Measurements from ENCODE around the gene BICC1. TPM values are rescaled to one million over a fixed set of nuclear protein-coding genes. Genes with fewer than 3 reads are reported as not detected.

Gene BICC1
- total RNA-seq, 1 experiment from 2014 or later: not detected

GRCh38 chr10:58660575-58661255, 148.0 kb downstream of the BICC1 start:
- Histone ChIP-seq H3K9me2 (ENCODE audit: insufficient read depth) (no peaks in the 10 kb centered on the region), H3K79me2 (ENCODE audit: insufficient read depth, low read length) (no peaks in the 10 kb centered on the region), H3K9me3 (ENCODE audit: control insufficient read depth in 1 of 2, insufficient read depth in 1 of 2, low read depth in 1 of 2, low read length in 2 of 2) (peaks cover 0 to 9% of the 10 kb centered on the region in 2 experiments; a peak in 1 of 4 replicates), H4K20me1 (ENCODE audit: insufficient read depth) (no peaks in the 10 kb centered on the region), H3K27ac (ENCODE audit: low read depth, low read length) (no peak overlapping the region), H3K9ac (ENCODE audit: low read length) (no peak overlapping the region), H3K27me3 (ENCODE audit: insufficient read depth, low read length) (no peaks in the 10 kb centered on the region), H3K4me3 (replicated peaks in 1 of 2; ENCODE audit: low read depth in 1 of 2, low read length in 2 of 2) (no peak overlapping the region), H3K4me2 (ENCODE audit: low read length) (no peak overlapping the region), H3K4me1 (ENCODE audit: control insufficient read depth in 1 of 2, insufficient read depth in 2 of 2, low read length in 2 of 2) (no peaks in the 10 kb centered on the region), H3K36me3 (ENCODE audit: control insufficient read depth in 1 of 2, insufficient read depth in 2 of 2, low read length in 2 of 2) (no peaks in the 10 kb centered on the region), H2AFZ (ENCODE audit: low read depth, low read length, poor library complexity, severe bottlenecking) (no peak overlapping the region)
- POLR2A ChIA-PET: no interaction called here
- CTCF ChIA-PET: no interaction called here
- no peak for ATAC-seq
- DNase-seq (ENCODE audit: low read depth, low spot score): no peak
- TF ChIP-seq MAX (IDR thresholded peaks at IDR 0.05) (no peak), CEBPB (IDR thresholded peaks at IDR 0.05; ENCODE audit: low read depth) (no peak)
- BruUV-seq (replicated peaks): no TSS peak
- intact Hi-C loops (cut with micrococcal nuclease): no loop called here
- RAD21 ChIA-PET (ENCODE audit: low non-redundant PET in 1 of 2, low total read pairs in 2 of 2, uncharacterized antibody in 2 of 2, unreplicated experiment in 2 of 2): no interaction called here

DNA sequence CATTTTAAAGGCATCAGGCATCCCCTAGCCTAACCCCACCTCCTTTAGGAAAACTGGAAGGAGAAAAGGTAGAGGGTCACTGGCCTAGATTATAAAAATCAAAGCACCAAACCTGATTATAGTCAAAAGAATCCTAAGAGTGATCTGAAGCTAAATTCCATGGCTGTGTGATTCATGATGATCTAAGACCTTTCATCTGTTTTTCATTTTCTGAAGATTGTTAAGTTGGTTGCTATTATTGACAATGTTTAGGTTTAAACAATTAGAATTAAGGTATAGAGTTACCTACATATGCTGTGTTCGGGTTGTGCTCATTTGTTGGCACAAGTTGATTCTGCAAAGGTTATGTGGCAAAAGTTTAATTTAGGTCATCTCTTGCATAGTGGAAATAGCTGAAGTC, 148.7 kb downstream of the BICC1 start:
- H3K4me1 ChIP-seq (ENCODE audit: control insufficient read depth in 1 of 2, insufficient read depth in 2 of 2, low read length in 2 of 2): no peaks in the 10 kb centered on the region
- peaks cover 0 to 9% of the 10 kb centered on the region in 2 experiments; a peak in 1 of 4 replicates for H3K9me3 ChIP-seq (ENCODE audit: control insufficient read depth in 1 of 2, insufficient read depth in 1 of 2, low read depth in 1 of 2, low read length in 2 of 2)
- ATAC-seq (no peak), DNase-seq (ENCODE audit: low read depth, low spot score) (no peak)
- no peaks in the 10 kb centered on the region for H3K79me2 ChIP-seq (ENCODE audit: insufficient read depth, low read length)
- no TSS peak for BruUV-seq (replicated peaks)
- H3K36me3 ChIP-seq (ENCODE audit: control insufficient read depth in 1 of 2, insufficient read depth in 2 of 2, low read length in 2 of 2): no peaks in the 10 kb centered on the region
- H3K27me3 ChIP-seq (ENCODE audit: insufficient read depth, low read length): no peaks in the 10 kb centered on the region
- no peak overlapping the region for H3K9ac ChIP-seq (ENCODE audit: low read length)
- no peaks in the 10 kb centered on the region for H3K9me2 ChIP-seq (ENCODE audit: insufficient read depth)
- CTCF ChIA-PET: no interaction called here
- no peak overlapping the region for H2AFZ ChIP-seq (ENCODE audit: low read depth, low read length, poor library complexity, severe bottlenecking)
- no peak overlapping the region for H3K4me2 ChIP-seq (ENCODE audit: low read length)
- RAD21 ChIA-PET (ENCODE audit: low non-redundant PET in 1 of 2, low total read pairs in 2 of 2, uncharacterized antibody in 2 of 2, unreplicated experiment in 2 of 2): no interaction called here
- H3K27ac ChIP-seq (ENCODE audit: low read depth, low read length): no peak overlapping the region
- H3K4me3 ChIP-seq (replicated peaks in 1 of 2; ENCODE audit: low read depth in 1 of 2, low read length in 2 of 2): no peak overlapping the region
- POLR2A ChIA-PET: no interaction called here
- H4K20me1 ChIP-seq (ENCODE audit: insufficient read depth): no peaks in the 10 kb centered on the region
- intact Hi-C loops (cut with micrococcal nuclease): no loop called here
- TF ChIP-seq SP1 (IDR thresholded peaks at IDR 0.05; ENCODE audit: low read depth) (no peak), EGR1 (IDR thresholded peaks at IDR 0.05; ENCODE audit: low read depth) (no peak), CEBPB (IDR thresholded peaks at IDR 0.05; ENCODE audit: low read depth) (no peak), CTCF (IDR thresholded peaks at IDR 0.05 in 2 of 3, conservative IDR thresholded peaks at IDR 0.05 in 1 of 3; ENCODE audit: borderline replicate concordance in 1 of 3, insufficient read depth in 1 of 3, low read depth in 2 of 3, low read length in 2 of 3) (no peak), YY1 (IDR thresholded peaks at IDR 0.05; ENCODE audit: extremely low read depth, insufficient replicate concordance, low read depth, low read length) (no peak), POLR2AphosphoS5 (IDR thresholded peaks at IDR 0.05; ENCODE audit: low read depth, low read length) (no peak), MAX (IDR thresholded peaks at IDR 0.05) (no peak), EZH2phosphoT487 (IDR thresholded peaks at IDR 0.05; ENCODE audit: borderline replicate concordance) (no peak)
- TF ChIP-seq, protein P1, sequence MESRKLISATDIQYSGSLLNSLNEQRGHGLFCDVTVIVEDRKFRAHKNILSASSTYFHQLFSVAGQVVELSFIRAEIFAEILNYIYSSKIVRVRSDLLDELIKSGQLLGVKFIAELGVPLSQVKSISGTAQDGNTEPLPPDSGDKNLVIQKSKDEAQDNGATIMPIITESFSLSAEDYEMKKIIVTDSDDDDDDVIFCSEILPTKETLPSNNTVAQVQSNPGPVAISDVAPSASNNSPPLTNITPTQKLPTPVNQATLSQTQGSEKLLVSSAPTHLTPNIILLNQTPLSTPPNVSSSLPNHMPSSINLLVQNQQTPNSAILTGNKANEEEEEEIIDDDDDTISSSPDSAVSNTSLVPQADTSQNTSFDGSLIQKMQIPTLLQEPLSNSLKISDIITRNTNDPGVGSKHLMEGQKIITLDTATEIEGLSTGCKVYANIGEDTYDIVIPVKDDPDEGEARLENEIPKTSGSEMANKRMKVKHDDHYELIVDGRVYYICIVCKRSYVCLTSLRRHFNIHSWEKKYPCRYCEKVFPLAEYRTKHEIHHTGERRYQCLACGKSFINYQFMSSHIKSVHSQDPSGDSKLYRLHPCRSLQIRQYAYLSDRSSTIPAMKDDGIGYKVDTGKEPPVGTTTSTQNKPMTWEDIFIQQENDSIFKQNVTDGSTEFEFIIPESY (IDR thresholded peaks at IDR 0.05; ENCODE audit: extremely low read depth, insufficient replicate concordance, low read length): no peak
- TF ChIP-seq, protein P2, sequence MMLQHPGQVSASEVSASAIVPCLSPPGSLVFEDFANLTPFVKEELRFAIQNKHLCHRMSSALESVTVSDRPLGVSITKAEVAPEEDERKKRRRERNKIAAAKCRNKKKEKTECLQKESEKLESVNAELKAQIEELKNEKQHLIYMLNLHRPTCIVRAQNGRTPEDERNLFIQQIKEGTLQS (IDR thresholded peaks at IDR 0.05): no peak
